ENCODE data around the gene PRDM9.

Gene PRDM9

GRCh38 chr5:23528677-23529076, 21.3 kb downstream of the PRDM9 start:
- DNase-seq = no peak

GRCh38 chr5:23530571-23530970, 23.2 kb downstream of the PRDM9 start:
- no peak for DNase-seq

DNA sequence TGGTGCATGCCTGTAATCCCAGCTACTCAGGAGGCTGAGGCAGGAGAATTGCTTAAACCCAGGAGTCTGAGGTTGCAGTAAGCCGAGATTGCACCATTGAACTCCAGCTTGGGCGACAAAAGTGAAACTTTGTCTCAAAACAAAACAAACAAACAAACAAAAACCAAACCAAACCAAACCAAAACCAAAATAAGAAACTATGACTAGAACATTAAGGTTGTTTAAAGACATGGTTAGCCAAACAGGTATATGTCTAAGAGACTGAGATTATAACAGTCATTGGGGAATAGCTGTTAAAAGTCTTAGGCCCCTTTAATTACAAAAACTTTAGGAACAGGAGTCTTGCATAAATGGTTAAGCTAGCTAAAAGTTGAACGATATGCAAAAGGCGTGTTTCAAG, 63.6 kb downstream of the PRDM9 start:
- DNase-seq = no peak

All from midbrain (tissue), 1 donor.